H1 (cell line): Measurements from ENCODE around the gene GABRA4. TPM values are rescaled to one million over a fixed set of nuclear protein-coding genes. Genes with fewer than 3 reads are reported as not detected.

ENCODE experiments used
- CTCF ChIA-PET: fragments of 300-600 bp; sonication (Branson Sonifier 250); formaldehyde crosslinking; loops from one replicate; lab custom pipeline; 2021; ENCODE audit not compliant: partially characterized antibody; lab: Charles Lee
- POLR2A ChIA-PET: fragments of 300-600 bp; sonication (Branson Sonifier 250); formaldehyde crosslinking; loops from one replicate; lab custom pipeline; 2021; ENCODE audit warnings: inconsistent platforms; ENCODE audit not compliant: partially characterized antibody; lab: Charles Lee
- DNase-seq, 2 experiments: peaks; one replicate each; pipeline versions ENCODE4 v3.0.0 to v3.0.0-alpha.2; 2010 to 2022; ENCODE audit warnings: low spot score in 2 of 2, low read depth in 1 of 2, mixed read lengths in 1 of 2
- FAIRE-seq: peaks from 2 replicates; lab custom pipeline; 2011; peaks lifted over from hg19 to GRCh38; lab: Jason Lieb, UNC
- H2AFZ ChIP-seq: 2 replicates; pipeline ENCODE4 v1.8.1; 2012; ENCODE audit warnings: low read length, inconsistent platforms
- H2AK5ac ChIP-seq: 2 replicates; pipeline ENCODE4 v1.6.1; 2013; ENCODE audit warnings: low read depth, low read length
- H2BK120ac ChIP-seq: replicated peaks from 2 replicates; pipeline ENCODE3; 2013; ENCODE audit warnings: low read depth, low read length, inconsistent platforms
- H2BK12ac ChIP-seq: 2 replicates; pipeline ENCODE4 v1.6.1; 2013; ENCODE audit warnings: low read depth, low read length
- H2BK15ac ChIP-seq: 2 replicates; pipeline ENCODE4 v1.6.1; 2013; ENCODE audit warnings: low read length
- H2BK20ac ChIP-seq: 2 replicates; pipeline ENCODE4 v1.6.1; 2013; ENCODE audit warnings: low read length
- H2BK5ac ChIP-seq: 2 replicates; pipeline ENCODE4 v1.6.1; 2013; ENCODE audit warnings: low read depth, low read length
- H3K14ac ChIP-seq: 2 replicates; pipeline ENCODE4 v1.6.1; 2013; ENCODE audit warnings: inconsistent platforms; ENCODE audit not compliant: insufficient read length
- H3K18ac ChIP-seq: 2 replicates; pipeline ENCODE4 v1.6.1; 2013; ENCODE audit warnings: low read length; ENCODE audit errors: extremely low read depth
- H3K23ac ChIP-seq: 2 replicates; pipeline ENCODE4 v1.6.1; 2013; ENCODE audit warnings: inconsistent platforms; ENCODE audit not compliant: insufficient read length
- H3K23me2 ChIP-seq: 2 replicates; pipeline ENCODE4 v1.6.1; 2013; ENCODE audit warnings: low read depth, low read length
- H3K27ac ChIP-seq: 2 replicates; pipeline ENCODE4 v1.6.1; 2011; ENCODE audit warnings: low read depth, low read length, inconsistent platforms
- H3K27me3 ChIP-seq, 4 experiments: replicated peaks in 1 of 4; 1 replicate in 1 of 4; 2 replicates in 3 of 4; pipeline versions ENCODE4 v1.6.1 to v1.8.1; 2011 to 2013; ENCODE audit warnings: low read length in 3 of 4, mild to moderate bottlenecking in 3 of 4, inconsistent platforms in 2 of 4, mixed read lengths in 2 of 4, moderate library complexity in 1 of 4; ENCODE audit not compliant: control insufficient read depth in 3 of 4, insufficient read depth in 3 of 4; ENCODE audit errors: extremely low read depth in 1 of 4
- H3K36me3 ChIP-seq, 4 experiments: 2 replicates each; pipeline versions ENCODE4 v1.6.1 to v1.8.1; 2011 to 2013; ENCODE audit warnings: mild to moderate bottlenecking in 4 of 4, low read length in 3 of 4, moderate library complexity in 2 of 4, control low read depth in 1 of 4, inconsistent platforms in 1 of 4; ENCODE audit not compliant: insufficient read depth in 4 of 4, control insufficient read depth in 2 of 4
- H3K4ac ChIP-seq: replicated peaks from 2 replicates; pipeline ENCODE3; 2013; ENCODE audit warnings: low read length, low read depth, mixed read lengths, inconsistent platforms; ENCODE audit not compliant: insufficient read length
- H3K4me1 ChIP-seq, 4 experiments: replicated peaks in 1 of 4; 1 replicate in 1 of 4; 2 replicates in 3 of 4; pipeline versions ENCODE4 v1.6.1 to v1.8.1; 2011 to 2013; ENCODE audit warnings: low read length in 3 of 4, inconsistent platforms in 2 of 4, mixed read lengths in 1 of 4; ENCODE audit not compliant: insufficient read depth in 4 of 4, control insufficient read depth in 3 of 4
- H3K4me2 ChIP-seq, 2 experiments: 2 replicates each; pipeline versions ENCODE4 v1.6.1 to v1.8.1; 2011 to 2013; ENCODE audit warnings: low read depth in 2 of 2, low read length in 2 of 2, control low read depth in 1 of 2, inconsistent platforms in 1 of 2, mild to moderate bottlenecking in 1 of 2; ENCODE audit not compliant: insufficient read depth in 1 of 2
- H3K4me3 ChIP-seq, 4 experiments: fragments of 200-600, 300-600 bp in 1 of 4; sonication (generic), shearing (Covaris generic), sonication (Bioruptor Twin) in 1 of 4; 2 replicates each; pipeline versions ENCODE4 v1.5.1 to v1.8.1; 2011 to 2016; ENCODE audit warnings: low read length in 4 of 4, low read depth in 3 of 4, control low read depth in 2 of 4, inconsistent platforms in 2 of 4, mild to moderate bottlenecking in 2 of 4, mixed read lengths in 1 of 4, moderate library complexity in 1 of 4; ENCODE audit not compliant: insufficient read depth in 2 of 4; ENCODE audit errors: extremely low read depth in 1 of 4
- H3K56ac ChIP-seq: replicated peaks from 2 replicates; pipeline ENCODE3; 2013; ENCODE audit warnings: low read depth, mild to moderate bottlenecking, mixed read lengths, low read length, inconsistent platforms; ENCODE audit not compliant: insufficient read length
- H3K79me1 ChIP-seq: 2 replicates; pipeline ENCODE4 v1.6.1; 2013; ENCODE audit warnings: low read depth, low read length, control low read depth
- H3K79me2 ChIP-seq, 2 experiments: 2 replicates each; pipeline versions ENCODE4 v1.6.1 to v1.8.1; 2012 to 2013; ENCODE audit warnings: low read length in 2 of 2, mild to moderate bottlenecking in 2 of 2, inconsistent platforms in 1 of 2; ENCODE audit not compliant: insufficient read depth in 2 of 2, control insufficient read depth in 1 of 2
- H3K9ac ChIP-seq, 4 experiments: replicated peaks in 1 of 4; 1 replicate in 1 of 4; 2 replicates in 3 of 4; pipeline versions ENCODE4 v1.6.1 to v1.8.1; 2011 to 2013; ENCODE audit warnings: low read depth in 3 of 4, low read length in 3 of 4, control low read depth in 2 of 4, mild to moderate bottlenecking in 2 of 4, moderate library complexity in 2 of 4, inconsistent platforms in 1 of 4; ENCODE audit errors: extremely low read depth in 1 of 4
- H3K9me3 ChIP-seq, 2 experiments: 2 replicates each; pipeline versions ENCODE4 v1.6.1 to v1.8.1; 2012 to 2013; ENCODE audit warnings: mild to moderate bottlenecking in 2 of 2, moderate library complexity in 2 of 2, control low read depth in 1 of 2, inconsistent platforms in 1 of 2, low read depth in 1 of 2, low read length in 1 of 2, mixed read lengths in 1 of 2; ENCODE audit not compliant: insufficient read depth in 2 of 2
- H4K20me1 ChIP-seq, 2 experiments: replicated peaks in 1 of 2; 2 replicates each; pipeline versions ENCODE3 to v1.8.1; 2011 to 2013; ENCODE audit warnings: inconsistent platforms in 2 of 2, low read length in 2 of 2, mild to moderate bottlenecking in 1 of 2; ENCODE audit not compliant: insufficient read depth in 2 of 2, control insufficient read depth in 1 of 2
- H4K5ac ChIP-seq: 2 replicates; pipeline ENCODE4 v1.6.1; 2013; ENCODE audit warnings: low read length, low read depth, mixed read lengths, inconsistent platforms; ENCODE audit not compliant: insufficient read length
- H4K8ac ChIP-seq: 2 replicates; pipeline ENCODE4 v1.8.0; 2013; ENCODE audit warnings: mild to moderate bottlenecking, moderate library complexity, low read length, inconsistent platforms; ENCODE audit not compliant: insufficient read depth; ENCODE audit errors: extremely low read depth
- H4K91ac ChIP-seq: replicated peaks from 2 replicates; pipeline ENCODE3; 2013; ENCODE audit warnings: low read length, mixed read lengths, inconsistent platforms; ENCODE audit not compliant: insufficient read length
- BRCA1 ChIP-seq: IDR thresholded peaks from 2 replicates; pipeline ENCODE4 v1.6.1; 2012; ENCODE audit warnings: low read depth, low read length, improper control_type of control experiment
- CEBPB ChIP-seq: IDR thresholded peaks from 2 replicates; pipeline ENCODE4 v1.6.1; 2012; ENCODE audit warnings: low read depth, low read length
- EZH2 ChIP-seq: fragments of 200-600 bp; sonication (generic); IDR thresholded peaks from 2 replicates; pipeline ENCODE4 v1.7.1; 2012; ENCODE audit warnings: low read depth, mild to moderate bottlenecking, moderate library complexity, low read length, inconsistent platforms; ENCODE audit not compliant: severe bottlenecking
- GABPA ChIP-seq: IDR thresholded peaks from 2 replicates; pipeline ENCODE4 v1.6.1; 2011; ENCODE audit warnings: mild to moderate bottlenecking, low read length, moderate library complexity, borderline replicate concordance; ENCODE audit not compliant: insufficient read depth
- HDAC6 ChIP-seq: IDR thresholded peaks from one replicate; pipeline ENCODE4 v1.7.1; 2012; ENCODE audit warnings: low read depth, mild to moderate bottlenecking, inconsistent platforms, low read length, moderate library complexity
- JUN ChIP-seq: IDR thresholded peaks from 2 replicates; pipeline ENCODE4 v1.6.1; 2011; ENCODE audit warnings: low read depth, mild to moderate bottlenecking, improper control_type of control experiment, low read length
- MAFK ChIP-seq: IDR thresholded peaks from 2 replicates; pipeline ENCODE4 v1.6.1; 2012; ENCODE audit warnings: low read depth, mild to moderate bottlenecking, improper control_type of control experiment, low read length
- POLR2A ChIP-seq, 2 experiments: IDR thresholded peaks; 1 replicate in 1 of 2; 2 replicates in 1 of 2; pipeline ENCODE4 v1.6.1; 2011; ENCODE audit warnings: low read depth in 2 of 2, low read length in 2 of 2, mild to moderate bottlenecking in 2 of 2; ENCODE audit errors: control extremely low read depth in 1 of 2
- POLR2AphosphoS5 ChIP-seq: IDR thresholded peaks from 2 replicates; pipeline ENCODE4 v1.6.1; 2011; ENCODE audit warnings: low read depth, low read length
- RNF2 ChIP-seq: fragments of 200-900, 300-1000 bp; sonication (generic); IDR thresholded peaks from 2 replicates; pipeline ENCODE4 v1.7.1; 2016; ENCODE audit warnings: borderline replicate concordance, low read depth, mild to moderate bottlenecking, antibody characterized with exemption, low read length; ENCODE audit not compliant: poor library complexity, severe bottlenecking; ENCODE audit errors: missing control alignments
- SIN3A ChIP-seq, 2 experiments: IDR thresholded peaks in 1 of 2; conservative IDR thresholded peaks in 1 of 2; 2 replicates each; pipeline ENCODE4 v1.6.1; 2011 to 2012; ENCODE audit warnings: low read length in 2 of 2, improper control_type of control experiment in 1 of 2, low read depth in 1 of 2, mild to moderate bottlenecking in 1 of 2
- SIRT6 ChIP-seq: IDR thresholded peaks from one replicate; pipeline ENCODE4 v1.7.1; 2012; ENCODE audit warnings: low read length, inconsistent platforms
- SP2 ChIP-seq: IDR thresholded peaks from 2 replicates; pipeline ENCODE4 v1.6.1; 2012; ENCODE audit warnings: mild to moderate bottlenecking, low read length, inconsistent platforms
- TAF7 ChIP-seq: optimal IDR thresholded peaks from 2 replicates; pipeline ENCODE3; 2011; ENCODE audit warnings: low read depth, mild to moderate bottlenecking, inconsistent platforms, low read length, moderate library complexity, borderline replicate concordance
- ZNF274 ChIP-seq: IDR thresholded peaks from 2 replicates; pipeline ENCODE4 v1.7.0; 2012; ENCODE audit warnings: low read length, borderline replicate concordance; ENCODE audit errors: extremely low read depth
- polyA plus RNA-seq, 7 experiments: library from polyadenylated mRNA; depleted of rRNA in 3 of 7; stranded (reverse) in 5 of 7; unstranded in 2 of 7; fragments of >200 nt in 5 of 7; fragments of 200-250 nt in 2 of 7; gene quantifications; 1 replicate in 5 of 7; 2 replicates in 1 of 7; 4 replicates in 1 of 7; pipeline versions ENCODE4 v1.2.1 to v1.2.3, GENCODE V29; 2011 to 2013; ENCODE audit warnings: missing spikeins in 2 of 7, mixed read lengths in 2 of 7
- total RNA-seq: library from RNA; stranded (reverse); fragmentation: NEBNext Ultra II Directional; extraction: Animal tissue kit (Norgen Biotek cat#: 25700); gene quantifications from 2 replicates; pipeline ENCODE4 v1.2.1, GENCODE V29; 2021
- TF ChIP-seq, protein P1 (sequence below): IDR thresholded peaks from 2 replicates; pipeline ENCODE4 v1.6.1; 2011; ENCODE audit warnings: low read depth, mild to moderate bottlenecking, low read length; ENCODE audit not compliant: insufficient read depth

GABRA4 gene
- total and polyA plus RNA-seq, 2 of the 8 experiments (the other 6 are each of a cell fraction or from before 2014, with no cell fraction given), result 0.09 to 0.37 TPM

DNA sequence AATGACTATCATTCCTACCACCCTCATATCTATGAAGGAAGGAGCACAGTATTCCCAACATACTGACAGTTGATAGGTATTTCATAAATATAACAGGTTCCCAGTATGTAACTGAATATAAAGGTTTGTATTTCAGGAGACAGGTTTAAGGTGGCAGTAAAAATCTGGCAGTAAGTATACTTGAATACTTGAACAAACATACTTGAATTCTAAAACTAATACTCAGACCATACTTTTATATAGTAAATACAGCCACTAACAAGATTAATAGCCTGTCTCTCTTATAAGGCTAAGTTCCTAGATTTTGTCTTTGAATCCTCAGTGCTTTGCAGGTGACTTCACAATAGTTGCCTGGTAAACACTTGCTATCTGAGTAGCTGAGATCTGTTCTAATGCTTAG, 37.8 kb downstream of the GABRA4 start:
- Histone ChIP-seq H3K4me3 (no peak overlapping the region), H2BK120ac (no peak overlapping the region), H4K91ac (no peak overlapping the region), H3K4me2 (no peak overlapping the region), H2BK5ac (no peak overlapping the region), H3K36me3 (no peaks in the 10 kb centered on the region), H2BK20ac (no peak overlapping the region), H2BK15ac (no peak overlapping the region), H4K5ac (no peak overlapping the region), H3K23ac (no peak overlapping the region), H3K14ac (no peak overlapping the region), H3K9ac (no peak overlapping the region), H3K9me3 (no peaks in the 10 kb centered on the region), H3K4ac (no peak overlapping the region), H3K79me1 (no peaks in the 10 kb centered on the region), H3K56ac (no peak overlapping the region), H2BK12ac (no peak overlapping the region), H2AFZ (no peak overlapping the region), H3K79me2 (no peaks in the 10 kb centered on the region), H4K20me1 (no peaks in the 10 kb centered on the region), H2AK5ac (no peak overlapping the region), H3K4me1 (no peaks in the 10 kb centered on the region), H3K23me2 (no peaks in the 10 kb centered on the region), H3K18ac (no peak overlapping the region), H3K27ac (no peak overlapping the region), H4K8ac (no peak overlapping the region), H3K27me3 (no peaks in the 10 kb centered on the region)
- ChIA-PET POLR2A (no interaction called here), CTCF (interaction anchor here (1.5 kb wide), 1 partner anchor 18 kb away, joined by 3 read pairs; no protein-coding TSS in a partner anchor)
- DNase-seq, result no peak
- FAIRE-seq, result no peak
- TF ChIP-seq RNF2 (no peak), ZNF274 (no peak), POLR2A (IDR thresholded peaks at IDR 0.05; ENCODE audit: control extremely low read depth in 1 of 2, low read depth in 2 of 2, low read length in 2 of 2) (no peak), JUN (no peak), SIN3A (conservative IDR thresholded peaks at IDR 0.05 in 1 of 2, IDR thresholded peaks at IDR 0.05 in 1 of 2; ENCODE audit: low read depth in 1 of 2, low read length in 2 of 2) (no peak), GABPA (no peak), CEBPB (no peak), TAF7 (no peak), BRCA1 (no peak), SIRT6 (no peak), HDAC6 (no peak), SP2 (no peak), POLR2AphosphoS5 (no peak), MAFK (no peak), EZH2 (no peak)
- TF ChIP-seq, protein P1, sequence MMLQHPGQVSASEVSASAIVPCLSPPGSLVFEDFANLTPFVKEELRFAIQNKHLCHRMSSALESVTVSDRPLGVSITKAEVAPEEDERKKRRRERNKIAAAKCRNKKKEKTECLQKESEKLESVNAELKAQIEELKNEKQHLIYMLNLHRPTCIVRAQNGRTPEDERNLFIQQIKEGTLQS, result no peak
